CD4-positive, alpha-beta T cell (primary cell): ENCODE data around the gene HK1. TPM values are rescaled to one million over a fixed set of nuclear protein-coding genes. Genes with fewer than 3 reads are reported as not detected.

Source experiments
- ATAC-seq: fragments of 200-7000 bp; cut with Tn5 transposase; one replicate; pipeline ENCODE4 v1.10.0; 2022; ENCODE audit warnings: mild to moderate bottlenecking; ENCODE audit not compliant: poor library complexity
- CTCF ChIA-PET: fragments of 350-600 bp; sonication (Branson Sonifier 250); formaldehyde crosslinking; loops from one replicate; lab custom pipeline; 2021; ENCODE audit warnings: antibody characterized with exemption, inconsistent platforms; lab: Charles Lee
- POLR2A ChIA-PET: fragments of 350-600 bp; sonication (Branson Sonifier 250); formaldehyde crosslinking; loops from one replicate; lab custom pipeline; 2021; ENCODE audit warnings: antibody characterized with exemption, inconsistent platforms; lab: Charles Lee
- DNase-seq, 14 experiments: peaks; one replicate each; pipeline ENCODE4 v3.0.0-alpha.2; 2013 to 2020; ENCODE audit warnings: mixed read lengths in 2 of 14
- H3K27ac ChIP-seq, 2 donors: one replicate each; pipeline versions ENCODE4 v1.5.1 to v1.7.0; 2013; ENCODE audit warnings: low read length in 2 of 2, low read depth in 1 of 2, mild to moderate bottlenecking in 1 of 2
- H3K27me3 ChIP-seq, 2 experiments: 1 replicate in 1 of 2; 2 replicates in 1 of 2; pipeline versions ENCODE4 v1.6.1 to v1.7.0; 2013; ENCODE audit warnings: low read length in 2 of 2, control low read depth in 1 of 2, mild to moderate bottlenecking in 1 of 2, moderate library complexity in 1 of 2; ENCODE audit not compliant: insufficient read depth in 2 of 2, control insufficient read depth in 1 of 2
- H3K36me3 ChIP-seq: one replicate; pipeline ENCODE4 v1.6.1; 2013; ENCODE audit warnings: low read length, control low read depth; ENCODE audit not compliant: insufficient read depth
- H3K4me1 ChIP-seq: one replicate; pipeline ENCODE4 v1.6.1; 2013; ENCODE audit warnings: low read length, control low read depth; ENCODE audit not compliant: insufficient read depth
- H3K4me3 ChIP-seq: one replicate; pipeline ENCODE4 v1.5.1; 2013; ENCODE audit warnings: mild to moderate bottlenecking, low read length, moderate library complexity
- H3K9me3 ChIP-seq, 2 experiments: 1 replicate in 1 of 2; 2 replicates in 1 of 2; pipeline versions ENCODE4 v1.6.1 to v1.7.0; 2013; ENCODE audit warnings: low read length in 2 of 2, mild to moderate bottlenecking in 2 of 2, control low read depth in 1 of 2, moderate library complexity in 1 of 2; ENCODE audit not compliant: control insufficient read depth in 1 of 2, insufficient read depth in 1 of 2
- H3K27ac Mint-ChIP-seq: one replicate; pipeline ENCODE4 v1.8.0; 2020; ENCODE audit warnings: mixed read lengths
- H3K27me3 Mint-ChIP-seq: one replicate; pipeline ENCODE4 v1.8.0; 2021; ENCODE audit warnings: mixed read lengths
- H3K36me3 Mint-ChIP-seq: one replicate; pipeline ENCODE4 v1.8.0; 2021; ENCODE audit warnings: low read depth, mixed read lengths
- H3K4me1 Mint-ChIP-seq: one replicate; pipeline ENCODE4 v1.8.0; 2021; ENCODE audit warnings: low read depth, mixed read lengths
- H3K4me3 Mint-ChIP-seq: one replicate; pipeline ENCODE4 v1.8.0; 2020; ENCODE audit warnings: mild to moderate bottlenecking, mixed read lengths
- H3K9me3 Mint-ChIP-seq: one replicate; pipeline ENCODE4 v1.8.0; 2020; ENCODE audit warnings: mixed read lengths
- CTCF ChIP-seq: fragments of 200-600 bp; IDR thresholded peaks from one replicate; pipeline ENCODE4 v1.8.0; 2022; ENCODE audit warnings: antibody characterized with exemption, mild to moderate bottlenecking
- intact Hi-C, 2 experiments: fragments of 100-400 bp; cut with DNase I in 1 of 2; cut with micrococcal nuclease in 1 of 2; formaldehyde crosslinking; loops; one replicate each; pipeline versions ENCODE4 v1.15.1 to v1.9.0; 2023 to 2025; cut with DNase I, micrococcal nuclease
- total RNA-seq, 174 experiments: library from RNA in 2 of 174; stranded (reverse) in 2 of 174; gene quantifications; one replicate each; pipeline ENCODE4 v1.2.3 and lab custom pipeline; 2021 to 2026

The HK1 gene
- total RNA-seq, 2 experiments from 2014 or later = 45.6 to 48.1 TPM

- H3K9me3 Mint-ChIP-seq = no peaks in the 10 kb centered on the region
- no peak for TF ChIP-seq CTCF
- H3K4me1 ChIP-seq = no peaks in the 10 kb centered on the region
- no peaks in the 10 kb centered on the region for H3K36me3 Mint-ChIP-seq
- H3K36me3 ChIP-seq = no peaks in the 10 kb centered on the region
- ChIA-PET CTCF (no interaction called here), POLR2A (interaction anchor here (0.6 kb wide), 1 partner anchor 61 kb away, joined by 4 read pairs; no protein-coding TSS in a partner anchor)
- H3K9me3 ChIP-seq = no peaks in the 10 kb centered on the region
- no peak overlapping the region for H3K27ac ChIP-seq
- intact Hi-C loops = no loop called here
- H3K4me3 Mint-ChIP-seq = no peak overlapping the region
- no peak overlapping the region for H3K4me3 ChIP-seq
- ATAC-seq (no peak), DNase-seq (no peak)
- no peaks in the 10 kb centered on the region for H3K4me1 Mint-ChIP-seq
- H3K27ac Mint-ChIP-seq = no peak overlapping the region
- H3K27me3 ChIP-seq = peaks cover 0 to 2% of the 10 kb centered on the region in 2 experiments
- no peaks in the 10 kb centered on the region for H3K27me3 Mint-ChIP-seq
These were observed 7.4 kb downstream of the HK1 start for GRCh38 chr10:69285699-69286098.

GRCh38 chr10:69287181-69287580 lies 8.9 kb downstream of the HK1 start:
- no peak overlapping the region for H3K27ac Mint-ChIP-seq
- intact Hi-C loops = no loop called here
- DNase-seq = no peak
- ChIA-PET CTCF (no interaction called here), POLR2A (no interaction called here)
- Histone ChIP-seq H3K4me1 (no peaks in the 10 kb centered on the region), H3K36me3 (no peaks in the 10 kb centered on the region), H3K27ac (no peak overlapping the region), H3K9me3 (no peaks in the 10 kb centered on the region), H3K27me3 (peaks cover 0 to 2% of the 10 kb centered on the region in 2 experiments), H3K4me3 (no peak overlapping the region)
- no peaks in the 10 kb centered on the region for H3K36me3 Mint-ChIP-seq
- H3K4me1 Mint-ChIP-seq = no peaks in the 10 kb centered on the region
- no peak overlapping the region for H3K4me3 Mint-ChIP-seq
- H3K9me3 Mint-ChIP-seq = no peaks in the 10 kb centered on the region
- TF ChIP-seq CTCF = no peak
- H3K27me3 Mint-ChIP-seq = no peaks in the 10 kb centered on the region
- ATAC-seq = no peak

GRCh38 chr10:69290993-69291392 lies 12.7 kb downstream of the HK1 start:
- no peak for DNase-seq
- Mint-ChIP-seq H3K4me1 (no peaks in the 10 kb centered on the region), H3K4me3 (no peak overlapping the region), H3K27me3 (no peaks in the 10 kb centered on the region), H3K9me3 (no peaks in the 10 kb centered on the region), H3K27ac (no peak overlapping the region), H3K36me3 (no peaks in the 10 kb centered on the region)
- no peaks in the 10 kb centered on the region for H3K36me3 ChIP-seq
- ATAC-seq = no peak
- TF ChIP-seq CTCF = no peak
- no peak overlapping the region for H3K27ac ChIP-seq
- H3K27me3 ChIP-seq = peaks cover 0 to 2% of the 10 kb centered on the region in 2 experiments
- CTCF ChIA-PET = no interaction called here
- no peak overlapping the region for H3K4me3 ChIP-seq
- no peaks in the 10 kb centered on the region for H3K4me1 ChIP-seq
- intact Hi-C loops = no loop called here
- POLR2A ChIA-PET = no interaction called here
- no peaks in the 10 kb centered on the region for H3K9me3 ChIP-seq
